Thyroid gland (tissue), 4 donors: ENCODE measurements around the gene SSX4. TPM values are rescaled to one million over a fixed set of nuclear protein-coding genes. Genes with fewer than 3 reads are reported as not detected.
"Not testable (repeated sequence)": the region's sequence is repeated elsewhere in the genome, so short reads cannot be mapped to it uniquely, and the experiment has no call there.

Experiments
- DNase-seq, 2 donors: peaks; one replicate each; pipeline ENCODE4 v3.0.0-alpha.2; 2019
- H3K27ac ChIP-seq, 3 donors: fragments of 200-600 bp; sonication (generic); 1 replicate in 2 of 3; 2 replicates in 1 of 3; pipeline ENCODE4 v1.5.1; 2016 to 2019; ENCODE audit warnings: mild to moderate bottlenecking in 1 of 3, moderate library complexity in 1 of 3
- H3K27me3 ChIP-seq: fragments of 200-600 bp; sonication (generic); one replicate; pipeline ENCODE4 v1.5.1; 2019
- H3K36me3 ChIP-seq, 2 donors: fragments of 200-600 bp; sonication (generic); one replicate each; pipeline ENCODE4 v1.5.1; 2016 to 2019
- H3K4me1 ChIP-seq, 2 donors: fragments of 200-600 bp; sonication (generic); one replicate each; pipeline ENCODE4 v1.5.1; 2017 to 2019
- H3K4me3 ChIP-seq, 3 donors: fragments of 200-600 bp; sonication (generic); replicated peaks in 1 of 3; 1 replicate in 2 of 3; 2 replicates in 1 of 3; pipeline ENCODE4 v1.5.1; 2016; ENCODE audit warnings: mild to moderate bottlenecking in 1 of 3
- H3K9me3 ChIP-seq: fragments of 200-600 bp; sonication (generic); one replicate; pipeline ENCODE4 v1.5.1; 2017
- POLR2A ChIP-seq, 2 donors: fragments of 450-650 bp; IDR thresholded peaks; one replicate each; pipeline ENCODE4 v1.6.1; 2017; ENCODE audit warnings: antibody characterized with exemption in 2 of 2, mild to moderate bottlenecking in 2 of 2, moderate library complexity in 1 of 2
- WGBS, 2 donors: methylation state at CpG; one replicate each; pipeline ENCODE4 v1.1.5; 2017; 5-methylcytosine and 5-hydroxymethylcytosine counted together
- intact Hi-C: fragments of 100-400 bp; cut with DNase I; formaldehyde crosslinking; loops from one replicate; pipeline ENCODE4 v1.15.1; 2023
- total RNA-seq, 4 donors: library from RNA; depleted of rRNA; stranded (reverse); fragments of >200 nt; gene quantifications; one replicate each; pipeline ENCODE4 v1.2.3, GENCODE V29; 2016
- TF ChIP-seq, protein P1 (sequence below), 6 experiments: fragments of 200-600 bp in 3 of 6; fragments of 450-650 bp in 3 of 6; sonication (generic) in 3 of 6; IDR thresholded peaks; one replicate each; pipeline ENCODE4 v1.5.1; 2016 to 2019; ENCODE audit warnings: antibody characterized with exemption in 6 of 6, mild to moderate bottlenecking in 2 of 6, inconsistent platforms in 1 of 6, moderate library complexity in 1 of 6

Gene SSX4, protein sequence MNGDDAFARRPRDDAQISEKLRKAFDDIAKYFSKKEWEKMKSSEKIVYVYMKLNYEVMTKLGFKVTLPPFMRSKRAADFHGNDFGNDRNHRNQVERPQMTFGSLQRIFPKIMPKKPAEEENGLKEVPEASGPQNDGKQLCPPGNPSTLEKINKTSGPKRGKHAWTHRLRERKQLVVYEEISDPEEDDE
- total RNA-seq: not detected

DNA sequence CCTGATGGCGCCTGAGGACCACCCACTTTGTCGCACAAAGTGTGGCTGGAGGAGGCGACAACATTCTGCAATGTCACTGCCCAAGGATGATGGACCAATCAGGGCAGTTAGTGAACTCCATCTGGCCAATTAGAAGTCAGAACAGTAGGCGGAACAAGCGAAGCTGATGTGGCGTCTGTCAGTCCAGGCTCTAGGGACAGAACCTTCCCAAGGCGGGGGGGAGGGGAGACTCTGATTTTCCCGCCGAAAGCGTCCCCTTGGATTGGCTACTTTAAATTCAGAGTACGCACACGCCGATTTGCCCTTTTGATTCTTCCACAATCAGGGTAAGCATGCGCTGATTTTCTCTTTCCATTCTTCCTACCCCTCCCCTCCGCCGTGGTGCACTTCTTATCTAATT, at the start of gene SSX4:
Gene SSX4 (plus strand): TSS at position 301 of the 400 bp plus-strand sequence. CDS start 515 bp downstream, outside the sequence.
- H3K4me3 ChIP-seq, H3K27me3 ChIP-seq, H3K27ac ChIP-seq, DNase-seq, intact Hi-C loops, H3K36me3 ChIP-seq, H3K4me1 ChIP-seq, H3K9me3 ChIP-seq: not testable (repeated sequence)
- WGBS, 2 donors: no CpG with 5 or more reads among the region's 16 CpGs

DNA sequence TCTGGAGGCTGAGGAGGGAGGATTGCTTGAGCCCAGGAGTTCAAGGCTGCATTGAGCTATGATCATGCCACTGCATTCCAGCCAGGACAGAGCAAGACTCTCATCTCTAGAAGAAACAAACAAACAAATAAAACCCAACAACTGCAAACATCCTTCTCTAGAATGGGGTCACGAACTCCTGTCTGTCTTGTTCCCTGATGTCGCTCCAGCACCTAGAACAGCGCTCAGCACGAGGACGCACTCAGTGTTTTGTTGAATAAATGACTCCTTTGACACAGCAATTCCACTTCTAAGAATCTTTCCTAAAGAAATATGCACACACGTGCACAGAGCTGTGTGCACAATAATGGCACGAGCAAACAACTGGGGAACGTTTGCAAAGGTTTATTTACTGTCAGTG, 37.3 kb upstream of the SSX4 start:
- intact Hi-C loops, DNase-seq, H3K4me1 ChIP-seq, H3K4me3 ChIP-seq, H3K27me3 ChIP-seq, H3K27ac ChIP-seq, H3K36me3 ChIP-seq, H3K9me3 ChIP-seq: not testable (repeated sequence)
- 53 to 73% methylated on average over 8 of the region's 8 CpGs for WGBS, 2 donors

DNA sequence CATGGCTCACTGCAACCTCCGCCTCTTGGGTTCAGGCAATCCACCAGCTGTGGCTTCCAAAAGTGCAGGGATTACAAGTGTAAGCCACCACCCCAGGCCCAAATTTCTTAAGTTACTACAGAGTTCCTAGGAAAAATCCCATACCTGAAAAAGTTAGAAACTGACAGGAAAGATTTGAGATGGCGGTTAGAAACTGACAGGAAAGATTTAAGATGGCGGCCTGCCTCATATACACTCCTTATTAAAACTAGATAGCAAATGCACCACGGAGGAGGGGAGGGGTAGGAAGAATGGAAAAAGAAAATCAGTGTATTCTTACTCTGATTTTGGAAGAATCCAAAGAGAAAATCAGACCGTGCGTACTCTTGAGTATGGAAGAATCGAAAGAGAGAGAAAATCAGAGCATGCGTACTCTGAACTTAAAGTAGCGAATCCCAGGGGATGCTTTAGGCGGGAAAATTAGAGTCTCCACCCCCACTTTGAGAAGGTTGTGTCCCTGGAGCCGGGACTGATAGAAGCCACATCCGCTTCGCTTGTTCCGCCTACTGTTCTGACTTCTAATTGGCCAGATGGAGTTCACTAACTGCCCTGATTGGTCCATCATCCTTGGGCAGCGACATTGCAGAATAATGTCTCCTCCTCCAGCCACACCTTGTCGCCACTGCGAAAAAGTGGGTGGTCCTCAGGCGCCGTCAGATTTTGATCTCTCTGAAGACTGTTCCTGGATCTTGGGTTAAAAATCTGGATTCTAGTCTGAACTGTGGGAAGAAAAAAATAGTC, 26.8 kb upstream of the SSX4 start, which contains the start of gene SSX3:
Gene SSX3 (minus strand): TSS at position 389 of the 780 bp plus-strand sequence. CDS start 1,454 bp downstream, outside the sequence.
- 94 to 96% methylated on average over 19 of the region's 19 CpGs for WGBS, 2 donors
- H3K27ac ChIP-seq, H3K4me3 ChIP-seq, DNase-seq, H3K36me3 ChIP-seq, H3K4me1 ChIP-seq, intact Hi-C loops, H3K27me3 ChIP-seq, H3K9me3 ChIP-seq: not testable (repeated sequence)

DNA sequence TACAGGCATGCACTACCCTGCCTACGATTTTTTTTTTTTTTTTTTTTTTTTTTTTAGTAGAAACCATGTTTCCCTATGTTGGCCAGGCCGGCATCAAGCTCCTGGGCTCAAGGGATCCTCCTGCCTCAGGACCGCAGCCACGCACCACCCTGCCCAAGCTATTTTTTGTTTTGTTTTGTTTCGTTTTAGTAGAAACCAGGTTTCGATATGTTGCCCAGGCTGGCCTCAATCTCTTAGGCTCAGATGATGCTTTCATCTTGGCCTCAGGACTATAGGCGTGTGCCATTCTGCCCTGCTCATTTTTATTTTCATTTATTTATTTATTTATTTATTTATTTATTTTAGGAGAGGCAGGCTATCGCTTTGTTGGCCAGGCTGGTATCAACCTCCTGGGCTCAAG, 25.7 kb upstream of the SSX4 start:
- no peak for DNase-seq
- intact Hi-C loops: no loop called here

DNA sequence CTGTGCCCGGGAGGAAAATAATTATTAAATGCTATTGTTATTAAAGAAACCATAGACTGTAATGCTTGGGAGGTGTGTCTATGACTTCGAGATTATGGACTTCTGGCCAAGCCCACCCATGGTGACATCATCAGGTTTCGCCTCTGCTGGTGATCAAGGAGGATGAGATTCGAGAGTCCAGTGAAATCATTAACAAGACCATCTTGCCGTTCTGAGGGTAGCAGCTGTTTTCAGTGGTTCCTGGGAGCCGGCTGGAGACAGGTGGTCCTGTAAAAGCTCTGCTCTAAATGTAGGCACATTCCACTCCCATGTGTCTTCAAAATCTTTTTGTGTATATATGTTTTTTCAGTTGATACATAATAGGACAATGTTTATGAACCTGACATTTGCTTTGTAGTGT, 24.1 kb upstream of the SSX4 start:
- H3K36me3 ChIP-seq, intact Hi-C loops, H3K4me3 ChIP-seq, DNase-seq, H3K9me3 ChIP-seq, H3K4me1 ChIP-seq, H3K27ac ChIP-seq, H3K27me3 ChIP-seq: not testable (repeated sequence)
- WGBS, 2 donors: 67 to 90% methylated on average over 4 to 5 of the region's 6 CpGs

More for the DNA sequence above, 25.7 kb upstream of the SSX4 start:
- Histone ChIP-seq H3K27me3 (no peaks in the 10 kb centered on the region), H3K4me1 (no peaks in the 10 kb centered on the region), H3K27ac (no peak overlapping the region), H3K4me3 (no peak overlapping the region), H3K9me3 (no peaks in the 10 kb centered on the region), H3K36me3 (no peaks in the 10 kb centered on the region)
- WGBS, 2 donors: 94 to 96% methylated on average over 8 of the region's 8 CpGs
- no peak for TF ChIP-seq POLR2A (IDR thresholded peaks at IDR 0.05)
- TF ChIP-seq, protein P1, sequence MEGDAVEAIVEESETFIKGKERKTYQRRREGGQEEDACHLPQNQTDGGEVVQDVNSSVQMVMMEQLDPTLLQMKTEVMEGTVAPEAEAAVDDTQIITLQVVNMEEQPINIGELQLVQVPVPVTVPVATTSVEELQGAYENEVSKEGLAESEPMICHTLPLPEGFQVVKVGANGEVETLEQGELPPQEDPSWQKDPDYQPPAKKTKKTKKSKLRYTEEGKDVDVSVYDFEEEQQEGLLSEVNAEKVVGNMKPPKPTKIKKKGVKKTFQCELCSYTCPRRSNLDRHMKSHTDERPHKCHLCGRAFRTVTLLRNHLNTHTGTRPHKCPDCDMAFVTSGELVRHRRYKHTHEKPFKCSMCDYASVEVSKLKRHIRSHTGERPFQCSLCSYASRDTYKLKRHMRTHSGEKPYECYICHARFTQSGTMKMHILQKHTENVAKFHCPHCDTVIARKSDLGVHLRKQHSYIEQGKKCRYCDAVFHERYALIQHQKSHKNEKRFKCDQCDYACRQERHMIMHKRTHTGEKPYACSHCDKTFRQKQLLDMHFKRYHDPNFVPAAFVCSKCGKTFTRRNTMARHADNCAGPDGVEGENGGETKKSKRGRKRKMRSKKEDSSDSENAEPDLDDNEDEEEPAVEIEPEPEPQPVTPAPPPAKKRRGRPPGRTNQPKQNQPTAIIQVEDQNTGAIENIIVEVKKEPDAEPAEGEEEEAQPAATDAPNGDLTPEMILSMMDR (IDR thresholded peaks at IDR 0.05): no peak

DNA sequence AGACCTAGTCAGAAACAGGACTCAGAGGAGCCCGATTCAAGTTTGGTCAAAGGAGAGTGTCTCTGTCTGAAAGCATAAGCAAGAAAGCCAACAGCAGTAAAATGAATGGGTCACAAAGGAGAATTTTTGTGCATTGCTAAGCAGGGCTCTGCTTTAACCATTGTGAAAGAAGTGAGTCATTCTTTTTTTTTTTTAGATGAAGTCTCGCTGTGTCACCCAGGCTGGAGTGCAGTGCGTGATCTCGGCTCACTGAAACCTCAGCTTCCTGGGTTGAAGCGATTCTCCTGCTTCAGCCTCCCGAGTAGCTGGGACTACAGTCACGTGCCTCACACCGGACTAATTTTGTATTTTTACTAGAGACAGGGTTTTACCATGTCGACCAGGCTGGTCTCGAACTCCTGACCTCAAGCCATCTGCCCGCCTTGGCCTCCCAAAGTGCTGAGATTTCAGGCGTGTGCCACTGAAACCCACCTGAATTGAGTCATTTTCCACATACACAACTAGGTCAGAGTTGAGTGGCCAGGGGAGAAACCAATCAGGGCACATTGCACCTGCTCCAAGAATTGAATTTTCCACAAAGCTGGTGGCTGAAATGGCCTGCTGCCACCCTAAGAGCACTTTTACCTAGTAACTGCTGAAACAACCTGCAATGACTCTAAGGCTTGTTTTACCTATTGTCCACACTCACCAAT, 15.5 kb upstream of the SSX4 start:
- intact Hi-C loops, DNase-seq: not testable (repeated sequence)

DNA sequence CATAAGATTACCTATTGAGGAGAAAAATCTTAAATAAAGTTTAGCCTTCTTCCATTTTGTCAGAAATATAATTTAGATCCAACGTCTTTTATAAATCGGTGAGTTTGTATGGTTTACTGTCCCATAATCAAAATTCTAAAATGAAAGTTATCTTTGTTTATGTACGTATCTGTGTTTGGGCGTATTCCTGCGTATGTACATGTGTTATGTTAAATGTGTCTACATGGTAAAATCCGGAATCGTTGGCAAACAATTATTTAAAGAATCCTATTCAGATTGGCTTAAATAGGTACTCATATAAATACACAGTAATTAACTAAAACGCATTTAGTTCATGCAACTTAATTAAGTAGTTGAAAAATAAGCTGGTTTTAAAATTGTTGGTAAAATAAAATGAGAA, 12.9 kb upstream of the SSX4 start:
- H3K4me1 ChIP-seq, intact Hi-C loops, H3K4me3 ChIP-seq, H3K27ac ChIP-seq, H3K36me3 ChIP-seq, H3K9me3 ChIP-seq, DNase-seq, H3K27me3 ChIP-seq: not testable (repeated sequence)
- WGBS, 2 donors: no CpG with 5 or more reads among the region's 8 CpGs

More for the DNA sequence above, 15.5 kb upstream of the SSX4 start:
- H3K4me3 ChIP-seq, H3K9me3 ChIP-seq, H3K27ac ChIP-seq, H3K27me3 ChIP-seq, H3K4me1 ChIP-seq, H3K36me3 ChIP-seq: not testable (repeated sequence)
- no CpG with 5 or more reads among the region's 12 CpGs for WGBS, 2 donors

DNA sequence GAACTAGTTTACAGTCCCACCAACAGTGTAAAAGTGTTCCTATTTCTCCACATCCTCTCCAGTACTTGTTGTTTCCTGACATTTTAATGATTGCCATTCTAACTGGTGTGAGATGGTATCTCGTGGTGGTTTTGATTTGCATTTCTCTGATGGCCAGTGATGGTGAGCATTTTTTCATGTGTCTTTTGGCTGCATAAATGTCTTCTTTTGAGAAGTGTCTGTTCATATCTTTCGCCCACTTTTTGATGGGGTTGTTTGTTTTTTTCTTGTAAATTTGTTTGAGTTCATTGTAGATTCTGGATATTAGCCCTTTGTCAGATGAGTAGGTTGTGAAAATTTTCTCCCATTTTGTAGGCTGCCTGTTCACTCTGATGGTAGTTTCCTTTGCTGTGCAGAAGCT, 13.6 kb downstream of the SSX4 start:
- H3K4me1 ChIP-seq, H3K27ac ChIP-seq, DNase-seq, H3K36me3 ChIP-seq, H3K27me3 ChIP-seq, intact Hi-C loops, H3K4me3 ChIP-seq, H3K9me3 ChIP-seq: not testable (repeated sequence)
- WGBS, 2 donors: 81 to 83% methylated on average over 2 of the region's 2 CpGs

DNA sequence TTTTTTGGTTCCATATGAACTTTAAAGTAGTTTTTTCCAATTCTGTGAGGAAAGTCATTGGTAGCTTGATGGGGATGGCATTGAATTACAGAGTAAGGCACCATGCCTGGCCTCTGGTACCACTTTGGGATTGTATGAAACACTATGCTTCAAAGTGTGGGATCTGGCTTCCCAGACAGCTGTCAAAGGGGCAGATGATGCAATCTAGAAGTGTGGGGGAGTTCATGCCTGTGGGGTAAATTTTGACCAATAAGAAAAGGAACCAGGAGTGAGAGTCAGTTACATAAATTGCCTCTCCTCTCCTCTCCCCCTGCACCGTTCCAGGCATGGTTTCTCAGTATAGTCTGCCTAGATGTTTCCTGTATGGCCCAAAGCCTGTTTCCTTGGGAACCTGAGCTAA, 14.5 kb downstream of the SSX4 start:
- H3K27ac ChIP-seq, H3K4me1 ChIP-seq, H3K36me3 ChIP-seq, H3K27me3 ChIP-seq, H3K9me3 ChIP-seq, DNase-seq, intact Hi-C loops, H3K4me3 ChIP-seq: not testable (repeated sequence)
- no CpG with 5 or more reads among the region's 1 CpG for WGBS, 2 donors

DNA sequence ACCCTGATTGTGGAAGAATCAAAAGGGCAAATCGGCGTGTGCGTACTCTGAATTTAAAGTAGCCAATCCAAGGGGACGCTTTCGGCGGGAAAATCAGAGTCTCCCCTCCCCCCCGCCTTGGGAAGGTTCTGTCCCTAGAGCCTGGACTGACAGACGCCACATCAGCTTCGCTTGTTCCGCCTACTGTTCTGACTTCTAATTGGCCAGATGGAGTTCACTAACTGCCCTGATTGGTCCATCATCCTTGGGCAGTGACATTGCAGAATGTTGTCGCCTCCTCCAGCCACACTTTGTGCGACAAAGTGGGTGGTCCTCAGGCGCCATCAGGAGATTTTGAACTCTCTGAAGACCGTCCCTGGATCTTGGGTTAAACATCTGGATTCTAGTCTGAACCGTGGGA, 28.5 kb downstream of the SSX4 start, which contains the start of gene SSX4B:
Gene SSX4B (minus strand): TSS at position 101 of the 400 bp plus-strand sequence. CDS start 588 bp downstream, outside the sequence.
- DNase-seq, H3K27ac ChIP-seq, H3K9me3 ChIP-seq, H3K36me3 ChIP-seq, H3K4me1 ChIP-seq, intact Hi-C loops, H3K27me3 ChIP-seq, H3K4me3 ChIP-seq: not testable (repeated sequence)
- no CpG with 5 or more reads among the region's 15 CpGs for WGBS, 2 donors

DNA sequence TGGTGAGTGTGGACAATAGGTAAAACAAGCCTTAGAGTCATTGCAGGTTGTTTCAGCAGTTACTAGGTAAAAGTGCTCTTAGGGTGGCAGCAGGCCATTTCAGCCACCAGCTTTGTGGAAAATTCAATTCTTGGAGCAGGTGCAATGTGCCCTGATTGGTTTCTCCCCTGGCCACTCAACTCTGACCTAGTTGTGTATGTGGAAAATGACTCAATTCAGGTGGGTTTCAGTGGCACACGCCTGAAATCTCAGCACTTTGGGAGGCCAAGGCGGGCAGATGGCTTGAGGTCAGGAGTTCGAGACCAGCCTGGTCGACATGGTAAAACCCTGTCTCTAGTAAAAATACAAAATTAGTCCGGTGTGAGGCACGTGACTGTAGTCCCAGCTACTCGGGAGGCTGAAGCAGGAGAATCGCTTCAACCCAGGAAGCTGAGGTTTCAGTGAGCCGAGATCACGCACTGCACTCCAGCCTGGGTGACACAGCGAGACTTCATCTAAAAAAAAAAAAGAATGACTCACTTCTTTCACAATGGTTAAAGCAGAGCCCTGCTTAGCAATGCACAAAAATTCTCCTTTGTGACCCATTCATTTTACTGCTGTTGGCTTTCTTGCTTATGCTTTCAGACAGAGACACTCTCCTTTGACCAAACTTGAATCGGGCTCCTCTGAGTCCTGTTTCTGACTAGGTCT, 43.8 kb downstream of the SSX4 start:
- H3K27me3 ChIP-seq, H3K9me3 ChIP-seq, H3K36me3 ChIP-seq, H3K4me3 ChIP-seq, H3K27ac ChIP-seq, intact Hi-C loops, H3K4me1 ChIP-seq, DNase-seq: not testable (repeated sequence)
- WGBS, 2 donors: no CpG with 5 or more reads among the region's 12 CpGs
